ENCODE data around the gene USP24.
"Not testable (repeated sequence)": the region's sequence is repeated elsewhere in the genome, so short reads cannot be mapped to it uniquely, and the experiment has no call there.

Gene USP24

GRCh38 chr1:55231745-55232144, 16.6 kb upstream of the USP24 start:
- no peak for DNase-seq

- DNase-seq, result no peak
Observed at GRCh38 chr1:55230659-55231058, 15.5 kb upstream of the USP24 start.

- DNase-seq, result not testable (repeated sequence)
Observed at GRCh38 chr1:55229726-55230125, 14.6 kb upstream of the USP24 start.

GRCh38 chr1:55225228-55225627, 10.1 kb upstream of the USP24 start:
- DNase-seq, result no peak

GRCh38 chr1:55224729-55225128, 9.6 kb upstream of the USP24 start:
- no peak for DNase-seq

- DNase-seq, result no peak
Observed at GRCh38 chr1:55222152-55222551, 7.0 kb upstream of the USP24 start.

- DNase-seq, result no peak
Observed at GRCh38 chr1:55217226-55217986, 2.2 kb upstream of the USP24 start.

- no peak for DNase-seq
Observed at GRCh38 chr1:55216096-55216495, 932 bp upstream of the USP24 start.

- DNase-seq, result peak; percentile 59
Observed at GRCh38 chr1:55214934-55215193, 300 bp downstream of the USP24 start.

GRCh38 chr1:55214212-55214933, 791 bp downstream of the USP24 start:
- DNase-seq, result peak; percentile 43

GRCh38 chr1:55213885-55214211, 1.3 kb downstream of the USP24 start:
- no peak for DNase-seq

GRCh38 chr1:55213151-55213884, 1.8 kb downstream of the USP24 start:
- DNase-seq, result no peak

- no peak for DNase-seq
Observed at GRCh38 chr1:55212349-55213150, 2.6 kb downstream of the USP24 start.

GRCh38 chr1:55211863-55212262, 3.3 kb downstream of the USP24 start:
- DNase-seq, result no peak

- DNase-seq, result no peak
Observed at GRCh38 chr1:55210990-55211801, 4.0 kb downstream of the USP24 start.

- no peak for DNase-seq
Observed at GRCh38 chr1:55209247-55209646, 5.9 kb downstream of the USP24 start.

GRCh38 chr1:55206210-55206609, 9.0 kb downstream of the USP24 start:
- no peak for DNase-seq

GRCh38 chr1:55204997-55205396, 10.2 kb downstream of the USP24 start:
- DNase-seq, result peak; percentile 24

- DNase-seq, result no peak
Observed at GRCh38 chr1:55203064-55203463, 12.1 kb downstream of the USP24 start.

- no peak for DNase-seq
Observed at GRCh38 chr1:55200667-55201066, 14.5 kb downstream of the USP24 start.

- not testable (repeated sequence) for DNase-seq
Observed at GRCh38 chr1:55199735-55200134, 15.4 kb downstream of the USP24 start.

GRCh38 chr1:55198044-55198443, 17.1 kb downstream of the USP24 start:
- DNase-seq, result no peak

All from EL (cell line).